ENCODE results near the gene GCKR.
A peak's percentile ranks its signal among the peaks of the same experiment; 100 is the strongest.

The GCKR gene, protein sequence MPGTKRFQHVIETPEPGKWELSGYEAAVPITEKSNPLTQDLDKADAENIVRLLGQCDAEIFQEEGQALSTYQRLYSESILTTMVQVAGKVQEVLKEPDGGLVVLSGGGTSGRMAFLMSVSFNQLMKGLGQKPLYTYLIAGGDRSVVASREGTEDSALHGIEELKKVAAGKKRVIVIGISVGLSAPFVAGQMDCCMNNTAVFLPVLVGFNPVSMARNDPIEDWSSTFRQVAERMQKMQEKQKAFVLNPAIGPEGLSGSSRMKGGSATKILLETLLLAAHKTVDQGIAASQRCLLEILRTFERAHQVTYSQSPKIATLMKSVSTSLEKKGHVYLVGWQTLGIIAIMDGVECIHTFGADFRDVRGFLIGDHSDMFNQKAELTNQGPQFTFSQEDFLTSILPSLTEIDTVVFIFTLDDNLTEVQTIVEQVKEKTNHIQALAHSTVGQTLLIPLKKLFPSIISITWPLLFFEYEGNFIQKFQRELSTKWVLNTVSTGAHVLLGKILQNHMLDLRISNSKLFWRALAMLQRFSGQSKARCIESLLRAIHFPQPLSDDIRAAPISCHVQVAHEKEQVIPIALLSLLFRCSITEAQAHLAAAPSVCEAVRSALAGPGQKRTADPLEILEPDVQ

DNA sequence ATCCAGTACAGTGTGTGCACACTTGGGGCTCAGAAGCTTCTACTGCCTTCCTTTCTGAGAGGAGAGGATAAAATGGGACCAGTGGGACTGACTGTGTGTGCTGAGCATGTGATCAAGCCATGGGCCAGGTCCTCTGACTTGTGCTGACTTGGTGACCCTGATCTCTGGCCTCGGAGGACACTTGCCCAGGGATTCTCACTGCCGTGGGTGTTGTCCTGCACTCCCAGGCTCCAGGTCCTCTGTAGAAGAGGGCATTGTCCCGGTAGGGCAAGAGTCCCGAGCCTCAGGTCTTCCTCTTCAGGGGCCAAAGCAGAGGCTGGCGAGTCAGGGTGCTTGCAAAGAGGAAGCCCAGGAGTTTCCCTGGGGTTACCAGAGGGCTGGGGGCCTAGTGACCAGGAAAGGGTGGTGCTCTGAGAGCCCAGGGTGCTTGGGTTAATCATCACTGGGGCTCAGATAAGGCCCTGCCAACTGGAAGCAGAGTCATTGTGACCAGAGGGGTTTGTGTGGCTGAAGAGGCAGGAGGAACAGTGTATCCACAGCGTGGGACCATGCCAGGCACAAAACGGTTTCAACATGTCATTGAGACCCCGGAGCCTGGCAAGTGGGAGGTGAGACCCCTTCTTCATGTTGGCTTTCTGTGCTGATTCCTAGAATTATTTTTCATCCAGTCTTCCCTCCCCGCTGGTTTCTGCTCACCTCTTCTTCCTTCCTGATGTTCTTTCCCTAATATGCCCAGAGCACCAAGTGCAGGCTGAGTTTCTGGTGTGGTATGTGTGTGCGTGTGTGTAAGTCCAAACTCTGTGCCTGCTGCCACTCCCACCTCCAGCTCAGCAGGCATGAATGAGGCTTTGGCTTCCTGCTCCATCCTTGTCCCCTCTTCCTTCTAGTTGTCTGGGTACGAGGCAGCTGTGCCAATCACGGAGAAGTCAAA is at the start of gene GCKR:
Gene GCKR (plus strand): TSS at position 483 of the 931 bp plus-strand sequence. CDS start 66 bp downstream, at position 549.
- no peak for DNase-seq

DNA sequence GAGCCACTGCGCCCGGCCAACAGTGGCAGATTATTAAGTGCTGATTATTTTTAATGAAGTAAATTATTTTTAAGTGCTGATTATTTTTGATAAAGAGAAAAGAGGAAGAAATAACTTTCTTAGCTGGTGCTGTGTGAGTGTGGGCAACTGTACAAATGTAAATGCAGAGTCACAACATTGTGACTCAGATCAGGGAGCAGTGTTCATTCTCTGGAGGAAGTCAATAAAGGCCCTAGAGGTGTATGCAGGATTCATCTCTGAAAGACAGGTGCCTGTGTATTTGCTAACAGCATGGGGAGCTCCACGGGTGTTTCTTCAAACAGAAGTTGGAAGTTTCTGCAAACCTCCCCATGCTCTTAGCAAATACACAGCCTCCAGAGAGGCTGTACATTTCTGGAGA is 48.3 kb upstream of the GCKR start:
- DNase-seq, result no peak

DNA sequence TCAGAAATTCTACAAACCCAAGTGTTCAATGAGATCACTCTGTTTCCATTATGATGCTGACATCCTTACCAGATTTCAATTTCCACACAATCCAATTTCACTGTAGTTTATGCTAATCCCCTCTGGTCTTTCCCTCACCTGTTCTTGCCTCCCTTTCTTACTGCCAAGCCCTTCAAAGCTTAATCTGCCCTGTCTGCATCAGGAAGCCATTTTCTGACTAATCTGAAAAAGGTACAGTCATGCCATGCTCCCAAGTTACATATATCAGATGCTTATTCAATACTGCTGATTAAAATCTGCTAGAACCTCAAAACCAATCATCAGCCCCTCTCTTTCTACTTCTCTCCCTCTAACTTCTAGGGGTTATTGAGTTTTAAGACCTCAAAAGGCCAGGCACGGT is 45.5 kb upstream of the GCKR start:
- no peak for DNase-seq

DNA sequence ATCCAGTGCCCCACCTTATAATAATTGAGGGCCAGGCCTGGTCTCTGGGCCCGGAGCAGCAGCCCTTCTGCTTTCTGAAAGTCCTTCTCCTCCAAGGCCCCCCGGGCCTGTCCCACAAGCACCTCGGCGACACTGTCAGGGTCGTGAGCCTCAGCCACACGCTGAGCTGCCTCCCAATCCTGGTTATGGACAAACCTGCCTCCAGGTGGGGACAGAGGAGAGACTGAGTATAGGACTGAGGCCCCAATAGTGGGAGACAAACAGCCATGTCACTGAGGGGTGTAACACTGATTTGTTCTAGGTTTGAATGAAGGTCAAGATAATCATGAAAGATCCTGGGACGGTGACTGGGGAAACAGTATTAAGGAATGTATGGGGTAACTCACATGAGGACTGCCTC is 42.7 kb upstream of the GCKR start:
- no peak for DNase-seq

DNA sequence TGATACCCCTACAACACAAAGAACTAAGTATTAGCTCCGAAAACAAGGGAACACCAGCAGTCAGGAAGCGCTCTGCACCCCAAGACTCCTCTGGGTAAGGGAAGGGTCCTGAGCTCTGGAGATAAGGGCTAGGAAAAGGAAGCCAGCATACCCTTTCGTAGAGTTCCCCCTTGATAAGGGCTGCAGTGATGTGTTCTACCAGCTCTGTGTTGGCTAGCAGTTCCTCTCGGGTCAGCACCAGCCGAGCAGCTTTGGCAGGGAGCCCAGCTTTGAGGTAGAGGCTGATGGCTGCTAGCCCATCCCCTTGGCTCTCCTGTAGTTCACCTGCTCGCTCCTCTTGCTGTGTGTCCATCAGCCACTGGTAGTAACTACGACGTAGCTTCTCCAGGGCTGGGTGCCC is 35.5 kb upstream of the GCKR start:
- DNase-seq, result no peak

DNA sequence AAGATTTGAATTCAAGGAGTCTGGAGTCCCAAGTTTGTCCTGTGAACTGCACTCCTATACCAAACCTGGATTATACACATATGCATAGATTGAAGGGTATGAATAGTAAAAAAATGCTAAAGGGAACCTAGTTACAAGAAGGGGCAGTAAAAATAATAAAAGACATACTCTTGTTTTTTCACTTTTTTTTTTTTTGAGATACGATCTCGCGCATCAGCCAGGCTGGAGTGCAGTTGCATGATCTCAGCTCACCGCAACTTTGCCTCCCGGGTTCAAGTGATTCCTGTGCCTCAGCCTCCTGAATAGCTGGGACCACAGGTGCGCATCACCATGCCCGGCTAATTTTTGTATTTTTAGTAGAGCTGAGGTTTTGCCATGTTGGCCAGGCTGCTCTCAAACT is 32.2 kb upstream of the GCKR start:
- no peak for DNase-seq

DNA sequence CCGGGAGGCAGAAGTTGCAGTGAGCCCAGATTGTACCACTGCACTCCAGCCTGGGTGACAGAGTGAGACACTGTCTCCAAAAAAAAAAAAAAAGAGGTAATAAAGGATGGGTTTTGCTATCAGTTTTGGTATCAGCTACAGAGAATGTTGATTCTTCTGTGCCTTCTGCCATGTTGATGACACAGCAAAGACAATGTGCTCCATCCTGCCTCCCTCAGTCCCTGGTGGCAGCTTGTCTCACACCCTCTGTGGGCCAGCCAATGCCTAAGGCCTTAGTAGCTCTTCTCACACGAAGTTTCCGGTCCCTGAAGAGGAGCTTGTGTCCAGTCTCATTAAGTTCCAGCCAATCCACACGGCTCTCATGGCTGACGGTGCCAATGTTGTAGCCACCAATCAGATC is 24.7 kb upstream of the GCKR start:
- no peak for DNase-seq

DNA sequence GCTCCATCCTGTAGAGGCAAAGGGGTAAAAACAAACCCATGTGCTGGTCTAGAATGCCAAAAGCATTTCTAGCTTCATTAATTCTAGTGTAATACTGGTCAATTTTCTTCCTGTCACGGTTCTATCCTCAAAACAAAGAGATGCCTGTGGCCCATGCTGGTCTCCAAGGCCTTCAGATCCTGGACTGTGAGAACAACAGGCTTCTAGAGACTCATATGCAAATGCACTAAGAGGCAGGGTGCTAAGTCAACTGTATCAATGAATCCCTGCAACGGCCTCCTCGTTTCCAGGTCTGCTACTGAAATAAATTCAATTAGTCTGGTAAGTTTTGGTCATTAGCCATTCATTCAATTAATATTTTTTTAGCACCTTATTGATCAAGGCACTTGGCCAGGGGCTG is 11.1 kb upstream of the GCKR start:
- DNase-seq, result no peak

DNA sequence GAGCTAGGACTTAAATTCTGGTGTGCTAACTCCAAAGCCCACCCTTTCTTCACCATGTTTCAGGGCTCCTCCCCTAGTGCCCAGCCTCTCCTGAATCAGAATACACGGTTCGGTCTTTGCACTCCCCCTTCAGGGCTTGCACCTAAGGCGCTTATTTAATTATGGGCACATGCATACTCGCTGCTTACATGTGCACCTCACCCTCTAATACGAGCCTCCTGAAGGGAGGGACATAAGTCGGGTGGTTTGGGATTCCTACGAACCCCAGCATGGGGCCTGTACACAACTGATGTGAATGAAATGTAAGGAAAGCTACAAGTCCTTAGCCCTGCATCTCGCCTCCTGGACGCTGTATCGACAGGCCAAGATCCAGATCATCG is 7.5 kb upstream of the GCKR start:
- peak; percentile 36 for DNase-seq

DNA sequence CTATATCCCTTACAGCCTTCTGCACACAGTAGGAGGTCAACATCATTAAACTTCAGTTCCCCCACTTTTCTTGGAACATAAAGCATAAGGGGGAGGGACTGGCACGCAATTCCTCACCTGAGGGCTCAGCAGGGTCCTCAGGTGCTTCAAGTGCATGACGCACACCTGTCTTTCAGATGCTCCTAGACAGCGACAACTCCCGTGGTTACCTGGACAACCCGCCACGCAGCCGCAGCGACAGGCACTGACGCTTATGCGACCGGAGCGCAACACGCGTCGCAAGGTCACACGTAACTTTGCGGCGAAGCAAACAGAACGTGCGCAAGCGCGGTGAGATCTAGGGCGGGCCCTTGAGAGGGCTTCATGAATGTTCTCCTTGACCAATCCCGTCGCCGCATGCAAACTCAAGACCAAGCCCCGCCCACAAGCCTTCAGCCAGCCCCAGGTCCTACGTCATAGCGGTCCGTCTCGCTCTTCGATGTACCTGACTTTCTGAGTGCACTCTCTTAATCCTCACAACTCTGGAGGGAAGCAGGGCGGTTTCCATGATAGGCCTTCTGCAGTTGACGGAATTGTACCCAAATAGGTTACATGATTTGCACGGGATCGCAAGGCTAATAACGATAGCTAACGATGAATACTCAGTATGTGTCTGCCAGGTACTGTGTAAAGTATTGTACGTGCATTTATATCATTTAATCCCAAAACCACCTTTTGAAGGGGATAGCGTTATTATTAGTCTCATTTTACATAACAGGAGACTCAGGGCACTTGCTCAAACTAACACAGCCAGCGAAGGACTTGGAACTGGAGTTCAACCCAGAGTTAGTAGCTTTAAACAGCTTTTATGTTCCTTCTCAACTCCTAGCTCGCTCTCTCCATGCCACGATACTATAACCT is 6.9 kb upstream of the GCKR start, which contains the start of gene IFT172:
Gene IFT172 (minus strand): TSS at position 246 of the 900 bp plus-strand sequence. CDS start 90 bp downstream, at position 156.
- peak; percentile 99 for DNase-seq

DNA sequence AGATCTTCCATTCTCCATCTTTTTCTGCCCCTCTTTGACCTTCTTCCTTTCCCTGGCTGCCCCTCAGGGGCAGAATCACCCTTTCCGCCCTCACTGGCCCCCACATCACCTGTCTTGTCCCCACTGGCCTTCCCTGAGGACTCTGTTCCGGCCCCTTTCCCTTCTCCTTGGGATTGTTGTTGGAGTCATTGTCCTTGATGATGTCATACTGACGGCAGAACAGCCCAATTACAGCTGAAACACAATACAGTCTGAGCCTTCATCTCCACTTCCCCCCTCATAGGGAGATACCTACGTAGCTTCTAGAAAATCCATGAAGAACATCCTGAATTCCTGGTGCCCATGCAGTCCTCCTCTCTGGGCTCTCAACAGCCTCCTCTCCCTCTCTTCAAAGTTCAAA is 4.1 kb upstream of the GCKR start:
- DNase-seq, result no peak

DNA sequence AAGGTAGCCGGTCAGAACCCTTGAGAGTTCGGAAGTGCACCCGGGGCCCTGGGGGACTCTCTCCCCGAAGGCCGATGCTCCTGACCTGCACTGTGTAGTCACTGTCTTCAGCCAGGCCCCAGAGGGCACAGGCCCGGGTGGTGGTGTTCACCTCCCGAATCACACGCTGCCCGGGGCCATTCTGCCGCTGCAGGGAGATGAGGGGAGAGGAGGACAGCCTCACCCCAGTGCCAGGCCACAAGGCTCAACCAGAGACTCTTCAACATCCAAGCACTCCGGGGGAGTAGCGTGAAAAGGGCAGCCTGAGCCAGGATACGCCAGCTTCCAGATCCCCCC is 2.7 kb upstream of the GCKR start:
- DNase-seq, result no peak

DNA sequence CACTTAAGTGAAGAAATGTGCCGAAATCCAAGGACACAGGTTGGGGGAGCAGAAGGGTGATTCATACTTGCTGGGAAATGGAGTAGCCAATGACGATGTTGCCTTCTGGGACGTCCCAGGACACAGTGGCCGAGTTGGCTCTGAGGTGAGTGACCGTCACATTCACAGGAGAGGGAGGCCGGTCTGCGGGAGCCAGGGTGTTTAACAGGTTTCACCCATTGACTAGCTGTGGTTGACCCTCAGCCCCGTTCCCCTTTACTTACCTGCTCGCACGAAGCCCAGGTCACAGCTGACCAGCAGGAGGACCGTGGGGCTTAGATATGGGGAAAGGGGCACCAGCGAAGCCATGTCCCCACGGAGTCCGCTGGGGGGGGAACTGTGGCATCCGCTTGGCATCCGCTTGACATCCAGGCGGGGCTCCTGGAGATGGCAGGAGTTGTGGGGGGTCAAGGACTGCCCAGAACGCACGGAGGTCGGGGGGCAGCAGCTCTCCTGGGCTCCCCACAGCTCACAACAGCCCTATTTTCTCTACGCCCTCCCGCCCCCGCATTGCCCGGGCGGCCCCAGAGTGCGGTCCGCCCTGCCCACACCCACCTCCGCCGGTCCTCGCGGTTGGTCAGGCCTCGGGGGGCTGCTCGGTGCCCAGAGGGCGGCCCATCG is 2.2 kb upstream of the GCKR start:
- no peak for DNase-seq

DNA sequence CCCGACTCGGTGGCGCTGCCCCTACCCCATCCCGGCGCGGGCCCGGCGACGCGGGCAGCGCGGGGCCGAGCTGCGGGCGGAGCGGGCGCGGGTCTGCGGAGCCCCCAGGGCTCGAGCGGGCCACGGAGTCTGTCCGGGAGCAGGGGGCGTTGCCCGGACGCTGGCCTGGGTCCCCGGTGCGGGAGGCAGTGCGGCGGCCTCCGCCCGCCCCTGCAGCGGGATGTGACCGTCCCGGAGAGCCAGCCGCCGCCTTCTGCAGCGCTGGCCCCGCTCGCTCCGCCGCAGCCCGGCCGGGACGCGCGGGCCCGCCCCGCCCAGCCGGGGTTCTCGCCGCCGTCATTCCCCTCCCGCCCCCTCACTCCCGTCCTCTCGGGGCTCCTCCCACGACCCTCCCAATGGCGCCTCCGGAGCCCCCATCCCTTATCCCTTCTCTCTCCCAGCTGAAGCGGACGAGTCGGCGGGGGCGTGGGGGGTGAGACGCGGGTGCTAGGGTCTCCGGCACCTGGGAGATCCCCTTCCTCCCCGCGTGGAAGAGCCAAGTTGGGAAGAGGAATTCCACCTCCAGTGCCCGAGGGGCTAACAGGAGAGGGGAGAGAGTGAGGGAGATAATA is 1.6 kb upstream of the GCKR start, which contains the start of gene FNDC4:
Gene FNDC4 (minus strand): TSS at position 257 of the 611 bp plus-strand sequence. CDS start 521 bp downstream, outside the sequence.
- DNase-seq, result peak; percentile 22

DNA sequence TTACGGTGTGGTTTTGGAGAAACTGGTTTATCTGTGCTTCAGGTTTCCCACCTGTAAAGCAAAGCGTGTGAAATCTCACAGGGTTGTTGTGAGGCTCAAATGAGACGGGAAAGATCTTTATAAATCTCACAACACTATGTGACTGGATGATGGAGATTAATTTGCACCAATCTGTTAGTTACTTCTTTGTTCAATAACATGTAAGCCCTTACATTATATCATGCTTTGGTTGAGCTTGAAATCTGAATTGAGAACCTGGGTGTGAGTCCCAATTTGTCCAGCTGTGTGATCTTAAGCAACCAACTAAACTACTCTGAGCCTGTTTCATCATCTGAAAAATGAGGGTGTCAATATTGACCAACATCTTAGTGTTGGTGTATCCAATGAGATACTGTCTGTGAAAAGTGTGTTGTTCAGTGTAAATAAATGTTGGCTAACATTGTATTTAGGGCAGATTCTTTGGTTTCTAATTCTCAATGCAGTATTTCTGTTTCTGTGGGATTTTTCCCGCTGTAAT is 741 bp upstream of the GCKR start:
- no peak for DNase-seq

DNA sequence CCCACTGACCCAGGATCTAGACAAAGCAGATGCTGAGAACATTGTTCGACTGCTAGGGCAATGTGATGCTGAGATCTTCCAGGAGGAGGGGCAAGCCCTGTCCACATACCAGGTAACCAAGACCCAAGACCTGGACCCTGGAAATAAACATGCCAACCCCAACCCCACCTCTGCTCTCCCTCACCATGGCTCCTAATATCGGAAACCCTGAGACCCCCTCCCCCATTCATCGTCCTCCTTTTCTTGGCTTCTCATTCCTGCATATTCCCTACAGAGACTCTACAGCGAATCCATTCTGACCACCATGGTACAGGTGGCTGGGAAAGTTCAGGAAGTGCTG is 619 bp downstream of the GCKR start:
- DNase-seq, result no peak

DNA sequence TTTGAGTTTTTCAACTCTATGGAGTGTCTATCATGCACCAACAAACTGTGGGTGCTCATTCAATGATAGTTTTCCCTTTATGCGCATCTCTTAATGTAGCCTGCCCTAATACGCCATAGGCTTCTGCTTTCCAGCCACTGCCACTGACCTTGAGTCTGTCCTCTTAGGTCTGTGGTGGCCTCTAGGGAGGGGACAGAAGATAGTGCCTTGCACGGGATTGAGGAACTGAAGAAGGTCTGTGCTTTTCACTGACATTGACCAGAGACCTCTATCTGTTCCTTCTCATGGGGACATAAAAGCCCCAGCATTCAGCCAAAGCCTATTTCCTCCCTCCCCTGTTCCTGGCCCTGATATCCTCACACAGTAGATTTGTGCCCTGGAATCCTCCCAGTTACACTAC is 2.3 kb downstream of the GCKR start:
- DNase-seq, result no peak

DNA sequence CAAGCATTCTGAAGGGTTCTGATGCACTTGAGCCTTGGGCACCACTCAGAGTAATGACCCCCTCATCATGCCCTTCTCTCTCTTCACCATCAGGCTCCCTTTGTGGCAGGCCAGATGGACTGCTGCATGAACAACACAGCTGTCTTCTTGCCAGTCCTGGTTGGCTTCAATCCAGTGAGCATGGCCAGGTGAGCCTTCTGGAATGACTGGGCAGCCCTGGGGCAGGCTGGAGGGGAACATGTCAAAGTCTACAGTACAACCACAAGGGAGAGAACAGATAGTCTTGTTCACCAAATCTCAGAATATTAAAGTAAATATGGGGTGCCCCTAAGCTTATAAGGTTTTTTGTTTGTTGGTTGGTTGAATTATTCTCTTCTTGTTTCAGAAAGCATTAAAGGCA is 4.4 kb downstream of the GCKR start:
- no peak for DNase-seq

DNA sequence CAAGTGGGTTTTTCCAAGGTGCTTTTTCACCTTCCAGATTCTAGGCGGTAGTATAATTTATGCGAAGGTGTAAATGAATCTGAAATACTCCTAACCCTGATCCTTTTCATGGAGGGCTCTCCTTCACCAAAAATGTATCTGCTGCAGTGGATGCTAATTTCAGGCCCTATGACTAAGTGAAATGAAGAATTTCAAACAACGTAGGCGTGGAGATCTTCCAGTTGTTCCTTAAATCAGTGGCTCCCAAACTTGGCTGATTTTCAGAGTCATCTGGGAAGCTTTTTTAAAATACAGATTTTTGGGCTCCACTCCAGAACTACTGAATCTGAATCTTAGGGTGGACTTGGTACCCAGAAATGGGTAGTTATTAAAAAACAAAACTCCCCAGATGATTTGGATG is 5.5 kb downstream of the GCKR start:
- DNase-seq, result no peak

DNA sequence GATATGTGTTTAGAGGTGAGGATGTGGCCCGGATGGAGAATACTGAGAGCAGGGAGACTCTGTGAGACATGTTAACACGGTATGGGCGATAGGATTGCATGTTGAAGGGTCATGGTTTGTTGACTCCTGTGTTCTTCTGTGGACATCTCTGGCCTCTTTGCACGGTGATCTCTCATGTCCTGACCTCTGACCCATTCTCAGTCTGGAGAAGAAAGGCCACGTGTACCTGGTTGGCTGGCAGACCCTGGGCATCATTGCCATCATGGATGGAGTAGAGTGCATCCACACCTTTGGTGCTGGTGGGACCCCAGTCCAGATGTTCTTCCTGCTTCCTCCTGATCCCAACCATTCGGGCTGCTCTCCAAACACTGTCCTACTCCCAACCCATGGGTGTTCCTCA is 9.9 kb downstream of the GCKR start:
- DNase-seq, result no peak

DNA sequence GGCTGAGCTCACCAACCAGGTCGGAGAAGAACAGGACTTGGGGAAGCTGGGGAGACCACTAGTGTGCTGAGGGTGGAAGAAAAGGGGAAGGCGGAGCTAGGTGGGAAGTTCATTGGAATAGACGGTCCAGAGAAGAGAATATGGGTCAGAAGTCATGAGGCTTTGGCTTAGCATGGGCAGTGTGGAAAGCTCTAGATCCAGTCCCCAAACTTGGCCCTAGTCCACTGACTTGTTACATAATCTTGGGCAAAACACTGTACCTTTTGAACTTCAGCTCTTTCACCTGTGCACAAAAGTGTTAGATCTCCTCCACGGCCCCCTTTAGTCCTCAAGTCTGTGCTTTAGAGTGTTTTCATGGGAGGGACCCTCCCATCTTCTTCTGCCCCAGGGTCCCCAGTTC is 10.7 kb downstream of the GCKR start:
- DNase-seq, result no peak
